SW480 (cell line): ENCODE data around the gene ZIM2.

Source experiments
- DNase-seq: peaks from one replicate; pipeline ENCODE4 v3.0.0-alpha.2; 2016; ENCODE audit warnings: low spot score

The ZIM2 gene

DNA sequence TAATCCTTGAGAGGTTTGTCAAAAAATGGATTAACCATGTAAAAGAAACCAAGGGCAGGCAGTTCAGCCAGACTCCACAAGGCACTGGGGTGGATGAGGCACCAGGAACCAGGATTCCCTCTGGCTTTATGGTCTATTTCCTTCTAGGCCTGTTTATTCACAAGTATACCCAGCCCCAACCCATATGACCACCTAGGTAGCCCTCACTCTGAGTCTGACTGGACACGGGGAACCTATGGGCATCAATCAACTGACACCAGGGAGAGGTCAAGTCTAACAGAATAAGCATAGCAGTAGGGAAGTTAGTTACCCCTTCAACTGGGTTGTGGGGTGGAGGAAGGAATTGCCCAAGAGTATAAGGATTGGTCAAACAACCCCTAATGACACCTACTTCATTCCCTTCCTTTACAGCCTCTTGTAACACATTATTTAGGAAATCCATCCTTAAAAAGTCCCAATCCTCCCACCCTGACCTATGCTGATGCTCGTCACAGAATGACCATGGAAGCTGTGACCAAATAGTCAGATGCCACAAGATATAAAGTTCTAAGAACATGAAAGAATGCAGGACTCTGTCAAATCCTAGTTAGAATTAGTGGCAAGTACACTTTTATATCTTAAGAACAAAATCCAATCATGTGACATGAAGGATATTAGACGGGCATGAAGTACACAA, 31.7 kb downstream of the ZIM2 start:
- DNase-seq = no peak

DNA sequence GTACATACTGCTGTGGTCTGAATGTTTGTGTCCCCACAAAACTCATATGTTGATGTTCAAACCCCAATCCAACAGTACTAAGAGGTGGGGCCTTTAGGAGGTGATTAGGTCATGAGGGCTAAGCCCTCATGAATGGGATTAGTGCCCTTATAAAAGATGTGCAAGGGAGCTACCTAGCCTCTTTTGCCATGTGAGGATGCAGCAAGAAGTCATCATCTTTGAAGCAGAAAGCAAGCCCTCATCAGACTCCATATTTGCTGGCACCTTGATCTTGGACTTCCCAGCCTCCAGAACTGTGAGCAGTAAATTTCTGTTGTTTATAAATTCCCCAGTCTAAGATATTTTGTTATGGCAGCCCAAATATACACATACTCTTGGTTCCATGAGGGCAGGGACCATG, 33.9 kb downstream of the ZIM2 start:
- DNase-seq = no peak

DNA sequence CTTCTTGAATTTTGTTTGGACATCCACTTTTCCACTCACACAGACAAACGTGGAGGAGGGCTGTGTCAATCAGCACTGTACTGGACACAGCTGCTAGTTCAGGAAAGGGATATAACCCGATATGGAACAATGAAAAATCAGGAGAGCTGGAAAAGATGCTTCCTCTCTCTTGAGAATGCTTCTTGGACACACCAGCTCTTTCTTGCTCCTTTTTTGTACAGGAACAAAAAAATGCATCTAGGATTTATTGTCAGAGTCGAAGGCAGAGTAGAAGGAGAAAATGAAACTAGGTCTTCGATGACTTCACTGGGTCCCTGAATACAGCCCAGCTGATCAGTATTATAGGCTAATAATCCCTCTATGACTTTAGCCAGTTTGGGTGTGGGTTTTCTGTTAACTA, 62.2 kb downstream of the ZIM2 start:
- DNase-seq = no peak

DNA sequence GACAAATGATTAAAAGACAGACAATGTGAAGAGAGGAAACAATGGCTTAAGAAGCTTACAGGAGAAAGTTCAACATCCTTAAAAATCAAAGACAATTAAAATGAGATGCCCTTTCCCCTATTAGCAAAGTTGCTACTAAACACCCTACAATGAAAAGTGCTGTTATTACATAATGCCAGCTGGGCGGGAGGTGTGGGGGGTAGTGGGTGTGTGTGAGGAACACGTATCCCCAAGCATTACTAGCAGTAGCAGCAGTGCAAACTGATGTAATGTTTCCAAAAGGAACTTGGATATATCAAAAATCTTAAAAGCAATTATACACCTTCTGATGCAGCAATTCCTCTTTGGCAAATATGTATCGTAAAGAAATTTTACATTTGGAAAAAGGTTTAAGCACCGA, 70.9 kb downstream of the ZIM2 start:
- no peak for DNase-seq

DNA sequence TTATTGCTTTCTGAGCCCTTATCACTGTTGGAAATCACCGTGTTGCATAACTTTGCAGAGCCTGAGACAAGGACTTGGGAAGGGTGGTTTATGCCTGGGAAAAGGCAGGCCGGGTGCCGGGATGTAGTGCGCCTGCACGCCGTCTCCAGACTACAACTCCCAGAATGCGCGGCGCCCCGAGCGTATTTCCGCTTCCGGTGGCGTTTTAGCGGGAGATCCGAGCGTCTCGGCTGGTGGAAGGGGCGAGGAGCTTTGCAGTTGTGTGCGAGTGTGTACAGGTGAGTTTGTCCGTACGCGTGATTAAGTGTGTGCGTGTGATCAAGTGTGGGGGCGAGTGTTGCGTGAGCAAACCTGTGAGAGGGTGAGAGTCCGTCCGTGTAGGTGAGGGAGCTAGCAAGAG, 75.4 kb downstream of the ZIM2 start:
- no peak for DNase-seq

DNA sequence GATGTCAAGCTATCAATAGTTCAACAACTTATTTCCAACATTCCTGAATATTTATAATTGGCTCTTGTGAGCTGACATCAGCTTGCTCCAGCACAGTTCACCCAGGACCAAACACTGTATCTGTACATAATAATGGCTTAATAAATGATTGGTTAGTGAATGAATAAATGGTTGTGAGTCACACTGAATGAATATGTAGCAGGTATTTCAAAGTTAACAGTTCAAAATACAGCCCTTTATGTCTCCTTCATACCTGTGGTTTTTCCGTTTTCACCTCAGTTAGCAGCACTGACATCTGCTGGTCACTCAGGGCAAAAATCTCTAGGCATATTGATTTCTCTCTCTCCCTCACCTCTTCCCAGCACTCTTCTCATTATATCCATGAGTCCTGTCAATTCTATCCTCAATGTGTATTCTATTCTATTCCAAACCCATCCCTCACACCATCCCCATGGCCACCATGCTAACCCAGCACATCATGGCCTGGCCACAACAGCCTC, 76.3 kb downstream of the ZIM2 start:
- no peak for DNase-seq

DNA sequence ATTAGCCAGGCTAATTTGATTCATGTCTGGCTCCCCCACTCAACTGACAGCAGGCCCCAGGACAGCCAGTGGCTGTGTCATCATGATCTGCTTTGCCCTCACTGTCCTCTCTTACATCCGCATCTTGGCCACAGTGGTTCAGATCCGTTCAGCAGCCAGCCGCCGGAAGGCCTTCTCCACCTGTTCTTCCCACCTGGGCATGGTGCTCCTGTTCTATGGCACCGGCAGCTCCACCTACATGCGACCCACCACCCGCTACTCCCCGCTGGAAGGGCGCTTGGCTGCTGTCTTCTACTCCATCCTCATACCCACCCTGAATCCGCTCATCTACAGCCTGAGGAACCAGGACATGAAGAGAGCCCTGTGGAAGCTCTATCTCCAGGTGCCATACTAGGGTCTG, 79.7 kb downstream of the ZIM2 start:
- DNase-seq = no peak

DNA sequence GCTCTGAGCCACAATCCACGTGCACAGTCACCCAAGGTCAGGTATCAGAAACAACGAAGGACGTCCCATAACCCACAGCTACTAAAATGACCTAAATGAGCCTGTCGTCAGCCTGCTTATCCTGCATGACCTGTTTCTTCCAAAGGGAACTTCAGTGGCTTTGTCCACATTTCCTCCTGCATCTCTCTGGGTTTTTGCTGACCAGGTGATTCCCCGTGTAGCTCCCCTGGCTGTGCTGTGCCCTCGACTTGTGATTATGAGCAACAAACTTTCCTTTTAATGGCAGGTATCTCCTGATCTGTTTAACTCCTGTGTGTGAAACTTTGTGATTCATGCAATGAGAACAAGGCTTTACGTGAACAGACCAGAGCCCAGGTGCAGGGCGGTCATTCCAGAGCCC, 81.0 kb downstream of the ZIM2 start:
- no peak for DNase-seq

DNA sequence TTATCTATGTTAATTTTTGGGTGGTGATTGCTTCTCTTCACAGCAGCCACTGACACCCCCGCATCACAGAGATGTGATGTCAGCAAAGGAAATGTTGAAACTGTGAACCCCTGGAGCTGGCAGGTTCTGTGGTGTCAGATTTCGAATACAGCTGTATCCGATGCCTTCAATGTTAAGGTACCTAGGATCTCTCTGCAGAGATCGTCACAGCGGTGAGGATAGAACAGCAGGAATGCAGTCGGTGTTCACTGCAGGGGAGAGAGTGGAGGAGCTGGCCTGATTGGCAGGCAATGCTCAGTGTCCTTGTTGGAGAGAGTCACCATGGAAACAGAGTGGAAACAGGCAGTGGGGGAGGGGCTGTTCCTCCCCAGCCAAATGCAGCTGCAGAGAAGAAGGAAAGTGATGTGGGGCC, 89.4 kb downstream of the ZIM2 start:
- no peak for DNase-seq

DNA sequence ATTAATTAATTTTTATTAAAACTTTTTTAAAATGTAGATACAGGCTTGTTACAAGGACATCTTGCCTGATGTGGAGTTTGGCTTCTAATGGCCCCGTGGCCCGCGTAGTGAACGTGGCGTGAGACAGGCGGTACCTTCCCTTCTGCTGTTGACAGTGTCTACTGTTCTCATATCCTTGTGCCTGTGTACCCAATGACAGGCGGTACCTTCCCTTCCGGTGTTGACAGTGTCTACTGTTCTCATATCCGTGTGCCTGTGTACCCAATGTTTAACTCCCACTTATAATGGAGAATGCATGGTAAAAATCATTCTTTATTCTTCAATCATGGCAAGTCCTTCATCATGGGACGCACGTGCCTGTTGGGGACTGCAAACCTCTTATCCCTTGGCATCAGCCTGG, 89.9 kb downstream of the ZIM2 start:
- no peak for DNase-seq

DNA sequence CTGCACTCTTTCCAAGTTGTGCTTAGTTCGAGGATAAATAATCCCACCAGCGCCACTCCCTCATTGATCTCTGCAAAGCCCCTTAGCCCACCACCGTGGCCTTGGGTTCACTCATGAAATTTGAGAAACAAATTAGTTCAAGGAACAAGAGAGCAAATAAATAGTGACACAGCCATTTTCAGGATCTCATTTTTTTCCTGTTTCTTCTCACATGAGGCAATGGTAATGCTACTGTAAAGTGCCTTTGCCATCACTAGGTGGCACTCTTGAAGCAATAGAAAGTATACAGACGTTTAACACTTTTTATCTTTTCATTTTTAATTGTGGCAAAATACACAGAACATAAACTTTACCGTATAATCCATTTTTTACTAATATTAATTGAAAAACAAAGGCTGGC, 92.1 kb downstream of the ZIM2 start:
- DNase-seq = no peak

DNA sequence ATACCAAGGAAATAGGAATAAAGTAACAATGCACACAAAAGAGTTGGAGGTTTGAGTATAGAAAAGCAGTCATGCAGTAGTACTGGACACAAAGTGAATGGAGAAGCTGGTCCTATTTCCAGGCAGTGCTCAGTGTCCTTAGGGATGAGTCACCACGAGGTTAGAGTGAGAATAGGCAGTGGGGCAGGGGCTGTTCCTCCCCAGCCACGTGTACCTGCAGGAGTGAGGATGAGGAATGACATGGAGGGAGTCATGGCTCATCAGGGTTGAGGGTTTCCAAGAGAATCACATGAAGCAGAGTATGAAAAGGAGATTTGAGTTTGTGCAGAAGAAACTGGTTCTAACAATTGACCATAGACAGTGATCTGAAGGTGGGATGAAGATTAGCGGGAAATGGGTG, 94.2 kb downstream of the ZIM2 start:
- DNase-seq = no peak

DNA sequence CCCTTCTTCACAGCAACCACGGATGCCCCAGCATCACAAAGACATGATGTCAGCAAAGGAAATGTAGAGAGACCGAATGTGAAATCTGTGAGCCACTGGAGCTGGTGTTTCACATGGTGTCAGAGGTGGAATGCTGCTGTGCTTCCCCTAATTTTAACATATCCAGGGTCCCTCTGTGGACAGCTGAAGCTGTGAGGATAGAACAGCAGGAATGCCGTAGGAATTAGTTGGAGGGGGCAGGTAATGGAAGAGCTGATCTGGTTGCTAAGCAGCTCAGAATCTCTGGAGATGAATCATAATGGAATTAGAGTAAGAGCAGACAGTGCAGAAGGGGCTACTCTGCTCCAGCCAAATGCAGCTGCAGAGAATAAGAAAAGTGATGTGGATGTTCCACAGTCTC, 100.0 kb downstream of the ZIM2 start:
- no peak for DNase-seq

DNA sequence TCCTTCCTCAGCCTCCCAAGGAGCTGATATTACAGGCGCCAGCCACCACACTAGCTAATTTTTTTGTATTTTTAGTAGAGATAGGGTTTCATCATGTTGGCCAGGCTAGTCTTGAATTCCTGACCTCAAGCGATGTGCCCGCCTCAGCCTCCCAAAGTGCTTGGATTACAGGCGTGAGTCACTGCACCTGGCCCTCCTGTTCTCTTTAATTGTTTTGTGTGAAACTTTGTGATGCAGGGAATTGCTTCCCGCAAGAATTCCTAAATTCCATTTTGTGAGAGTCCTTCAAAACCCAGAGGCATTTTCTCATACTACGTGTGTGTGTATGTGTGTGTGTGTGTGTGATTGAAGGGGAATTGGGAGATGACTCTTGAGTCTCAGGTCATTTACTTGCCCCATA, 104.0 kb downstream of the ZIM2 start:
- no peak for DNase-seq

DNA sequence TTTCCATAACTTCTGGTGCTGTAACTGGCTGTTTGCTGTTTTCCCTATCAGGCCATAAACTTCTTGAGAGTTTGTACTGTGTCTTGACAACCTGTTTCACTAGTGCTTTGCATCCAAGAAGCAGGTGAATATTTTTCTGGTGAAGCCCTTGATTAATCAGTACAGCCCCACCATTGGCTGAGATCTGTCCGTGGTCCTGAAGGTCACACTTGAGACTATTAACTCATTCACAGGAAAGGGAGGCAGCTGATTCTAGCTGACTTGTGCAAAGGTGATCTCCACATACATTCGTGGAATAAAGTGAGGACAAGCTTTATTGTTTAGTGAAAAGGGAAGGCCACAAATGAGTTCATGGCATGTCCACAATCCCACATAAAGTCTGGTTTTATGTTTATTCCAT, 107.5 kb downstream of the ZIM2 start:
- DNase-seq = no peak

DNA sequence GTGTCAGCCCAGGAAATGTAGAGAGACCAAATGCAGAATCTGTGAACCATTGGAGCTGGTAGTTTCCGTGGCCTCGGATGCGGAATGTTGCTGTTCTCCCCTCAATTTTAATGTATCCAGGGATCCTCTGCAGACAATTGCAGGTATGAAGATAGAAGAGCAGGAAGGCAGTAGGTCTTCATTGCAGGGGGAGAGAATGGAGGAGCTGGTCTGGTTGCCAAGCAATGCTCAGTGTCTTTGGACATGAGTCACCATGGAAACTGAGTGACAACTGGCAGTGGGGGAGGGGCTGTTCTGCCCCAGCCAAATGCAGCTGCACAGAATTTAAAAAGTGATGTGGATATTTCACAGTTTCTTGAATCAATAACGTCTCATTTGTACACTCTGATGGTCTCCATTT, 112.8 kb downstream of the ZIM2 start:
- no peak for DNase-seq

DNA sequence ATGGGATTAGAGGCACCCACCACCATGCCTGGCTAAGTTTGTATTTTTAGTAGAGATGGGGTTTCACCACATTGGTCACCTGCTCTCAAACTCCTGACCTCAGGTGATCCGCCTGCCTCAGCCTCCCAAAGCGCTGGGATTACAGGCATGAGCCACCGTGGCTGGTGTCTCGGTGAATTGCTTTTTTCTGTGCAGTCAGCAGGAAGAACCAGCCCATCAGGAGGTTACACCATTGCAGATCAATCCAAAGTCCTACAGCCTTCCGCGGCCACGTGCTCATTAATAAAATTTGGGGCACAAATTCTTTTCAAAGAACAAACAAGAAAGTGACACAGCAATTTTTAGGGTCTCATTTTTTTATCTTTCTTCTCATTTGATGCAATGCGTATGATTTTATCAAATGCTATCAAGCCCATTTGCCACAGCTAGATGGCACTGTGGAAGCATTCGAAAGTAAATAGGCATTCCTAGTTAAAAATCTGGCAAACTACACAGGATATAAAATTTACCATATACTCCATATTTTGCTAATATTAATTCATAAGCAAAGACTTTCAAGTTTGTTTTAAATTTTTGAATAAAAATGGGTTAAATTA, 114.6 kb downstream of the ZIM2 start:
- DNase-seq = no peak
